ENCODE data around the gene FNDC3B. TPM values are rescaled to one million over a fixed set of nuclear protein-coding genes. Genes with fewer than 3 reads are reported as not detected.

Gene FNDC3B
- total and polyA plus RNA-seq, 2 donors (not counting 1 experiment from before 2014, with no cell fraction given), result 1.2 to 9.2 TPM

DNA sequence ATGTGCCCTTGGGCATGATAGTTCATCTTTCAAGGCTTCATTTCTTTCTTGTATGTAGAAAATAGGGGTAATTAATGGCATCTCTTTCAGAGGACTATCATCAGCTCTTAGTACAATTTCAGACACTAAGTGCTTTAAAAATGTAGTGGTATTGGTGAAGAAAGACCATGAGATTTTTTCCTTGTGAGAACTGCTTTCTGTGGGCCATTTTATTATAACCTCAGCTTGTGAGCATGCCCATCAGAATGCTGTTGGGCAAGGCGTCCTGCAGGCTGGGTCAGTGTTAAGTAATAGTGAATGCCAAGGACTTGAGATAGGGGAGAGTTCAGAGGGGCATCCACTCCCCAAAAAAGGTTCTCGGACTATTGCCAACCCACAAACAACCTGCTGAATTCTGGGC lies 221.0 kb downstream of the FNDC3B start:
- no peaks in the 10 kb centered on the region for H3K79me2 ChIP-seq (ENCODE audit: control insufficient read depth, insufficient read depth, low read length)
- Mint-ChIP-seq H3K27me3 (no peaks in the 10 kb centered on the region), H3K9me3 (ENCODE audit: insufficient read depth) (no peaks in the 10 kb centered on the region), H3K27ac (no peak overlapping the region), H3K4me3 (no peak overlapping the region), H3K4me1 (no peaks in the 10 kb centered on the region)
- no peak overlapping the region for H3K4me3 ChIP-seq (ENCODE audit: control extremely low read depth in 1 of 5, extremely low read depth in 1 of 5, insufficient read depth in 1 of 5, low read depth in 2 of 5, low read length in 4 of 5)
- POLR2A ChIA-PET, result no interaction called here
- no peak for DNase-seq
- WGBS (ENCODE audit: insufficient coverage), result no CpG with 5 or more reads among the region's 2 CpGs
- CTCF ChIA-PET, result no interaction called here
- H3K27me3 ChIP-seq (replicated peaks in 1 of 4; ENCODE audit: control extremely low read depth in 1 of 4, control insufficient read depth in 3 of 4, insufficient read depth in 4 of 4, low read length in 3 of 4), result no peaks in the 10 kb centered on the region
- no peak overlapping the region for H2AFZ ChIP-seq (ENCODE audit: insufficient read depth, low read depth, low read length, poor library complexity, severe bottlenecking)
- ATAC-seq (ENCODE audit: low read depth), result no peak
- TF ChIP-seq CTCF (IDR thresholded peaks at IDR 0.05) (no peak), EZH2 (IDR thresholded peaks at IDR 0.05; ENCODE audit: borderline replicate concordance, insufficient read depth, low read depth, low read length, poor library complexity, severe bottlenecking) (no peak)
- H3K9ac ChIP-seq (ENCODE audit: low read length), result no peak overlapping the region
- H3K27ac ChIP-seq (ENCODE audit: low read length in 2 of 2), result no peak overlapping the region
- H3K4me2 ChIP-seq (replicated peaks; ENCODE audit: low read depth, low read length, poor library complexity, severe bottlenecking), result no peak overlapping the region
- H3K4me1 ChIP-seq (ENCODE audit: control insufficient read depth in 2 of 2, insufficient read depth in 2 of 2, low read length in 2 of 2), result no peaks in the 10 kb centered on the region
- no peaks in the 10 kb centered on the region for H3K9me3 ChIP-seq (ENCODE audit: control extremely low read depth in 1 of 3, control insufficient read depth in 2 of 3, insufficient read depth in 1 of 3, low read length in 2 of 3)
- intact Hi-C loops (cut with micrococcal nuclease), result no loop called here
- H3K36me3 ChIP-seq (replicated peaks in 1 of 2; ENCODE audit: control extremely low read depth in 1 of 2, control insufficient read depth in 1 of 2, extremely low read depth in 1 of 2, insufficient read depth in 2 of 2, low read length in 1 of 2), result no peaks in the 10 kb centered on the region
- H4K20me1 ChIP-seq (ENCODE audit: control insufficient read depth, insufficient read depth, low read length, poor library complexity, severe bottlenecking), result no peaks in the 10 kb centered on the region

DNA sequence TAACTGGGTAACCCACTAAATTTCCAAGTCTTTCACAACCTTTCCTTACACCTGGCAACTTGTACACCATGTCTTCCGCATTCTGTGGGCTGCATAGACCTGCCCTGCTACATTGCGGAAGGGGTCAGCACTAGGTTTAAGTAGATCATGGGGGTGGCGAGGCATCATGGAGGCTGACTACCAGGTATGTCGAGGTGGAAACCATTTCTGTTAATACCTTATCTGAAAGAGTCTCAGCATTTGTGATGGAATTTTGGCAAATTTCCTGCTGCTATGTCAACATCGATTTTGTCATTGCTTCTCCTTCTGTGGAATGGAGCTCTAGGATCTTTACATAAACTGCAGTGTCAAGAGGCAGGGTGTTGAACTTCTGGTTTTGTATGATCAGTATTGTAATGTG lies 221.7 kb downstream of the FNDC3B start:
- no peak for ATAC-seq (ENCODE audit: low read depth)
- H3K4me1 Mint-ChIP-seq, result no peaks in the 10 kb centered on the region

More for the DNA sequence above, 221.7 kb downstream of the FNDC3B start:
- intact Hi-C loops (cut with micrococcal nuclease), result no loop called here
- no peak overlapping the region for H3K9ac ChIP-seq (ENCODE audit: low read length)
- no peak overlapping the region for H3K4me3 ChIP-seq (ENCODE audit: control extremely low read depth in 1 of 5, extremely low read depth in 1 of 5, insufficient read depth in 1 of 5, low read depth in 2 of 5, low read length in 4 of 5)
- H3K4me2 ChIP-seq (replicated peaks; ENCODE audit: low read depth, low read length, poor library complexity, severe bottlenecking), result no peak overlapping the region
- WGBS (ENCODE audit: insufficient coverage), result 100% methylated on average over 3 of the region's 5 CpGs
- H3K9me3 ChIP-seq (ENCODE audit: control extremely low read depth in 1 of 3, control insufficient read depth in 2 of 3, insufficient read depth in 1 of 3, low read length in 2 of 3), result no peaks in the 10 kb centered on the region
- ChIA-PET CTCF (no interaction called here), POLR2A (no interaction called here)
- Mint-ChIP-seq H3K27me3 (no peaks in the 10 kb centered on the region), H3K4me3 (no peak overlapping the region), H3K9me3 (ENCODE audit: insufficient read depth) (no peaks in the 10 kb centered on the region), H3K27ac (no peak overlapping the region)
- no peak overlapping the region for H3K27ac ChIP-seq (ENCODE audit: low read length in 2 of 2)
- no peaks in the 10 kb centered on the region for H4K20me1 ChIP-seq (ENCODE audit: control insufficient read depth, insufficient read depth, low read length, poor library complexity, severe bottlenecking)
- H2AFZ ChIP-seq (ENCODE audit: insufficient read depth, low read depth, low read length, poor library complexity, severe bottlenecking), result no peak overlapping the region
- H3K27me3 ChIP-seq (replicated peaks in 1 of 4; ENCODE audit: control extremely low read depth in 1 of 4, control insufficient read depth in 3 of 4, insufficient read depth in 4 of 4, low read length in 3 of 4), result no peaks in the 10 kb centered on the region
- no peak for DNase-seq
- H3K36me3 ChIP-seq (replicated peaks in 1 of 2; ENCODE audit: control extremely low read depth in 1 of 2, control insufficient read depth in 1 of 2, extremely low read depth in 1 of 2, insufficient read depth in 2 of 2, low read length in 1 of 2), result no peaks in the 10 kb centered on the region
- no peak for TF ChIP-seq EZH2 (IDR thresholded peaks at IDR 0.05; ENCODE audit: borderline replicate concordance, insufficient read depth, low read depth, low read length, poor library complexity, severe bottlenecking)
- TF ChIP-seq CTCF (IDR thresholded peaks at IDR 0.05), result no peak
- H3K79me2 ChIP-seq (ENCODE audit: control insufficient read depth, insufficient read depth, low read length), result no peaks in the 10 kb centered on the region
- H3K4me1 ChIP-seq (ENCODE audit: control insufficient read depth in 2 of 2, insufficient read depth in 2 of 2, low read length in 2 of 2), result no peaks in the 10 kb centered on the region

All from B cell (primary cell).